ENCODE data around the gene UIMC1.

DNA sequence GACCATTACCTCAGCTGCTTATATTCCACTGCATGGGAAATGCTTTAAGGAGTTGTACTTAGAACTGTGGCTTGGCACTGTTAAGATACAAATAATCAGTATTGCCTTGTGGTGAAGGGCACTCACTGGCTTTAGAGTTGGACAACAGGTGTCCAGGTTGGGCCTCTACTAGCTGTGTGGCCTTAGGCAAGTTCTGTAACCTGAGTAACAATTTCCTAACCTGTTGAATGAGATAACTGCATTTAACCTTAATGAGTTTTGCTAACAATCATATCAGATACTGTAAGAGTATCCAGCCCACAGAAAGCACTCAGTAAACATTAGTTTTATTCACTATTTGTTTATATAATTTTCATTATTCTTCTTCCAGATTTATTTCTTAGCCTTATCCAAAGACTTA is 90.2 kb downstream of the UIMC1 start:
- no peak for TF ChIP-seq POLR2A (IDR thresholded peaks at IDR 0.05)
- TF ChIP-seq, protein P1, sequence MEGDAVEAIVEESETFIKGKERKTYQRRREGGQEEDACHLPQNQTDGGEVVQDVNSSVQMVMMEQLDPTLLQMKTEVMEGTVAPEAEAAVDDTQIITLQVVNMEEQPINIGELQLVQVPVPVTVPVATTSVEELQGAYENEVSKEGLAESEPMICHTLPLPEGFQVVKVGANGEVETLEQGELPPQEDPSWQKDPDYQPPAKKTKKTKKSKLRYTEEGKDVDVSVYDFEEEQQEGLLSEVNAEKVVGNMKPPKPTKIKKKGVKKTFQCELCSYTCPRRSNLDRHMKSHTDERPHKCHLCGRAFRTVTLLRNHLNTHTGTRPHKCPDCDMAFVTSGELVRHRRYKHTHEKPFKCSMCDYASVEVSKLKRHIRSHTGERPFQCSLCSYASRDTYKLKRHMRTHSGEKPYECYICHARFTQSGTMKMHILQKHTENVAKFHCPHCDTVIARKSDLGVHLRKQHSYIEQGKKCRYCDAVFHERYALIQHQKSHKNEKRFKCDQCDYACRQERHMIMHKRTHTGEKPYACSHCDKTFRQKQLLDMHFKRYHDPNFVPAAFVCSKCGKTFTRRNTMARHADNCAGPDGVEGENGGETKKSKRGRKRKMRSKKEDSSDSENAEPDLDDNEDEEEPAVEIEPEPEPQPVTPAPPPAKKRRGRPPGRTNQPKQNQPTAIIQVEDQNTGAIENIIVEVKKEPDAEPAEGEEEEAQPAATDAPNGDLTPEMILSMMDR (IDR thresholded peaks at IDR 0.05): no peak

All from lower leg skin (tissue), 3 donors.